Measurements from ENCODE around the gene C1QL1.

C1QL1 gene

DNA sequence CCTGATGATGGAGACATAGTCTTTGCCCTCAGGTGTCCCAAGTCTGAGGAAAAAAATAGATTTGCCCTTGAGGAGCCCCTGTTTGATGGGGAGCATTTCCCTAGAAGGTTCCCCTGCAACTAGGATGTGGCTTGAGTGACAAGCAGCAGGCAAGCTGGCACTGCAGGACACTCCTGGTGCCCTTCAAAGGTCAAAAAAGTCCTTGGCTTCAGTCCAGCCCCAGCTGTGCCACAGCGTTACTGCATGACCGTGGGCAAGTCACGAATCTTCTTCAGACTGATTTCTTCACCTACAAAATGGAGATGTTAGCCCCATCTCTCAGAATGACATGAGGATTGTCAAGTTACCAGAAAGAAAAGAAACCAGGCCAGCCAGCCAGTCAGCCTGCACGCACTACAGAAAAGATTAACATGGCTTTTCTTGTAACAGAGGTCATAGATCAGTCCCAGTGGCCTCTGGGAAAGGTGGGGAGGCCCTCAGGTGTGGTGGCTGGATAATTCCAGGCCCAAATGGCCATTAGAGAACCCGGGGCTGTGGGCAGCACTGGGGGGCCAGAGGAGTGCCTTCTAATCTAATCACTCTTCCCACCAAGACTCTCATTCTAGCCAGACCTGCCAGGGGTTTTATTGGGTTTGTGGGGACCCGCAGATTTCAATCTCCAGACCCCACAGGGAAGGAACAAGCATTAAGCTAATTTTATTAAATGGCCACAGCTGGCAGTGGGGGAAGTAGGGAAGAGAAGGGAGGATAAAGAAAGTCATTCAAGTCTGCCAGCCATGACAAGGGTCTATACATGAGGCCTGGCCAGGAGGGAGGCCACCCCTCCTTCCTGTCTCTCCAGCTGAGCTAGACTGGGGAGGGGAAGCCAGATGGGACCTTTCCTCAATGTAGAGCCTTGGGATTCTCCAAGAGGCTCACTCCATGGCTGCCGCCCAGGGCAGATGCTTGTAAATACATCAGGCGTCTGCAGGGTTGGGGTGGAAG, 10.8 kb downstream of the C1QL1 start:
- H3K4me1 ChIP-seq (ENCODE audit: control insufficient read depth in 1 of 2, insufficient read depth in 1 of 2, low read depth in 1 of 2, low read length in 1 of 2): no peaks in the 10 kb centered on the region
- no peak overlapping the region for H3K4me3 ChIP-seq (ENCODE audit: low read depth in 1 of 2, low read length in 1 of 2)
- H3K9me3 ChIP-seq: no peaks in the 10 kb centered on the region
- no peak overlapping the region for H3K27ac ChIP-seq
- TF ChIP-seq, protein P1, sequence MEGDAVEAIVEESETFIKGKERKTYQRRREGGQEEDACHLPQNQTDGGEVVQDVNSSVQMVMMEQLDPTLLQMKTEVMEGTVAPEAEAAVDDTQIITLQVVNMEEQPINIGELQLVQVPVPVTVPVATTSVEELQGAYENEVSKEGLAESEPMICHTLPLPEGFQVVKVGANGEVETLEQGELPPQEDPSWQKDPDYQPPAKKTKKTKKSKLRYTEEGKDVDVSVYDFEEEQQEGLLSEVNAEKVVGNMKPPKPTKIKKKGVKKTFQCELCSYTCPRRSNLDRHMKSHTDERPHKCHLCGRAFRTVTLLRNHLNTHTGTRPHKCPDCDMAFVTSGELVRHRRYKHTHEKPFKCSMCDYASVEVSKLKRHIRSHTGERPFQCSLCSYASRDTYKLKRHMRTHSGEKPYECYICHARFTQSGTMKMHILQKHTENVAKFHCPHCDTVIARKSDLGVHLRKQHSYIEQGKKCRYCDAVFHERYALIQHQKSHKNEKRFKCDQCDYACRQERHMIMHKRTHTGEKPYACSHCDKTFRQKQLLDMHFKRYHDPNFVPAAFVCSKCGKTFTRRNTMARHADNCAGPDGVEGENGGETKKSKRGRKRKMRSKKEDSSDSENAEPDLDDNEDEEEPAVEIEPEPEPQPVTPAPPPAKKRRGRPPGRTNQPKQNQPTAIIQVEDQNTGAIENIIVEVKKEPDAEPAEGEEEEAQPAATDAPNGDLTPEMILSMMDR (IDR thresholded peaks at IDR 0.05): no peak
- peaks cover 72% of the 10 kb centered on the region for H3K27me3 ChIP-seq
- no peaks in the 10 kb centered on the region for H3K36me3 ChIP-seq

DNA sequence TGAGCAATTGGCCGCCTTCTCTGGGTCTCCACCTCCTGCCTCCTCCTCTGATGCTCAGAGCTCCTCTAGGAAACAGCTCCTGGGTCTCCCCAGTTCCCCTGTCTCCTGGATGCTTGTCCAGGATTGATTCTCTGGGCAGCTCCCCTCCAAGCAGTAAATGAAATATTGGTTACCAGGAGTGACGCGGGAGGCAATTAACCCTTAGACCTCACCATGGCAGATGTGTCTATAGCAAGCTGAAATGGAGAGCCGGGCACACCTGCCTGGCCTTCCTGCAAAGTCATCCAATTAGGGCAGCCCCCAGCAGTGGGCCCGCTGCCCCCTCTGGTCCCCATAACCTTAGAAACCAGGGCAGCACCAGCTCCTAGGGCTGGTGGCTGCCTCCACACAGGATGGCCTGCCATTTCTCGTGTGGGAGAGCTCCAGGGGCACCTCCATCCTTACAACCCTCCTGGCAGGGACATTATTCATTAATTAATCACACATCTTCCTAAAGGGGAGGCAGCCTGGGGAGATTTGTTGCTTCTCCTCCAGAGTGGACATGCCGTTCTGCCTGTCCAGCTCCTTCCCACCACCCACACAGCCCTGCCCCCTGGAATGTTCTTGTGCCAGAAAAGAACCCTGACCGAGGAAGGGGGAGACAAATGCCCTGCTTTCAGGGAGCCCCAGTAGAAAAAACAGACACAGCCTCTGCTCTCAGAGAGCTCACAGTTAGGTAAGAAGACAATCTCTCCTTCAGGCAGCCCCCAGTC, 12.3 kb downstream of the C1QL1 start:
- H3K9me3 ChIP-seq: no peaks in the 10 kb centered on the region
- TF ChIP-seq, protein P1 (IDR thresholded peaks at IDR 0.05): no peak
- H3K4me3 ChIP-seq (ENCODE audit: low read depth in 1 of 2, low read length in 1 of 2): no peak overlapping the region

DNA sequence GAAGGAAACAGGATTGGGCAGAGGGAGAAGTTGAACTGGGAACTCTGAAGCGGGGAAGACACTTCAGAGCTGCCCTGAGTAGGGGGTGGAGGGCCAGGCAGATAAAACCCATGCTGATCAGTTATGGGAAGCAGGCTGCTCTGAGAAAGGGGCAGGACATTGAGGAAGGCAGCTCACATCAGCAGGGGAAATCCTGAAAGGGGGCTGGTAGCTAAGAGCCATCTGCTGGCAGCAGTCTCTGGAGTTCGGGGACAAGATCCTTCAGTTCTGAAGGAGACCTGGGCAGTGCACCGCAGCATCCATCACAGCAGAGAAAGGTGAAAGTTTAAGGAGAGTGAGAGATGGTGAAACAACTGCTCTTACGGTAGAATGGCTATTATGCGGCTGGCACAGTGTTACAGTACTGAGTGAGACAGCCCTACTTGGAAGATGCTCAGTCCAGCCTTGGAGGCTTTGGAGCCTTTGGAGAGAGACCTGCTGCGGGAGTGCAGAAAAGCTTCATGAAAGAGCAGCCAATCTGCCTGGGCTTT, 15.1 kb downstream of the C1QL1 start:
- peaks cover 5 to 6% of the 10 kb centered on the region in 2 experiments for H3K4me1 ChIP-seq (ENCODE audit: control insufficient read depth in 1 of 2, insufficient read depth in 1 of 2, low read depth in 1 of 2, low read length in 1 of 2)
- no peak overlapping the region for H3K4me3 ChIP-seq (ENCODE audit: low read depth in 1 of 2, low read length in 1 of 2)
- H3K36me3 ChIP-seq: no peaks in the 10 kb centered on the region
- no peak overlapping the region for H3K27ac ChIP-seq
- TF ChIP-seq, protein P1 (IDR thresholded peaks at IDR 0.05): no peak
- no peaks in the 10 kb centered on the region for H3K9me3 ChIP-seq
- peaks cover 33% of the 10 kb centered on the region for H3K27me3 ChIP-seq

More for the DNA sequence above, 12.3 kb downstream of the C1QL1 start:
- H3K4me1 ChIP-seq (ENCODE audit: control insufficient read depth in 1 of 2, insufficient read depth in 1 of 2, low read depth in 1 of 2, low read length in 1 of 2): no peaks in the 10 kb centered on the region
- H3K36me3 ChIP-seq: no peaks in the 10 kb centered on the region
- no peak overlapping the region for H3K27ac ChIP-seq
- peaks cover 61% of the 10 kb centered on the region for H3K27me3 ChIP-seq

DNA sequence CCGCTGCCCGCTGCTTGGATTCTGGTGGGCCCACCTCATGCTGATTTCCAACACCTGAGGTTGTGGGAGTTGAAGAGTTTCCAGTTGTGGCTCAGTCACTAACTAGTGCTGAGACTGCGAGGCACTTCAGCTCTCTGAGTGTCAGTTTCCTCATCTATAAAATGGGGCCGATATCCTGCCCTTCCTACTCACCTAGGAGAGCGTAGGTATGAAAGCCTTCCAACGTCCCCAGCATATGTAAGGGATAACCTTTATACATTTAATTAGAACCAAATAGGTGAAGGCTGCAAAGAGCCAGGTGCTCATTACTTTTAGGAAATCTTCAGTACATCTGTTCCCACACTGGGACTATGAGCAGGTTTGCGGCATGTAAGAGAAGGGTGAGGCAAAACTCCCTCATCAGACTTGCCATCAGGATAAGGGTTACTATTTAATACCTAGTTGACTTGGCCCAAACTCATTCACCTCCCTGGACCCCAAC, 19.7 kb downstream of the C1QL1 start:
- peak overlapping the region; percentile 74 to 86 for H3K4me3 ChIP-seq (ENCODE audit: low read depth in 1 of 2, low read length in 1 of 2)
- H3K27me3 ChIP-seq: no peaks in the 10 kb centered on the region
- peaks cover 19 to 22% of the 10 kb centered on the region in 2 experiments for H3K4me1 ChIP-seq (ENCODE audit: control insufficient read depth in 1 of 2, insufficient read depth in 1 of 2, low read depth in 1 of 2, low read length in 1 of 2)
- TF ChIP-seq, protein P1 (IDR thresholded peaks at IDR 0.05): no peak
- peak overlapping the region; percentile 81 for H3K27ac ChIP-seq
- H3K9me3 ChIP-seq: no peaks in the 10 kb centered on the region
- no peaks in the 10 kb centered on the region for H3K36me3 ChIP-seq
